HG03095 (cell line): ENCODE measurements around the gene CLNK.
"Not testable (repeated sequence)": the region's sequence is repeated elsewhere in the genome, so short reads cannot be mapped to it uniquely, and the experiment has no call there.

ENCODE experiments used
- ATAC-seq: cut with Tn5 transposase; IDR thresholded peaks from one replicate; pipeline ENCODE4 v1.9.1; 2021; ENCODE audit warnings: moderate library complexity; ENCODE audit not compliant: unreplicated experiment

The CLNK gene

GRCh38 chr4:10581022-10581421 lies 103.5 kb downstream of the CLNK start:
- no peak for ATAC-seq

DNA sequence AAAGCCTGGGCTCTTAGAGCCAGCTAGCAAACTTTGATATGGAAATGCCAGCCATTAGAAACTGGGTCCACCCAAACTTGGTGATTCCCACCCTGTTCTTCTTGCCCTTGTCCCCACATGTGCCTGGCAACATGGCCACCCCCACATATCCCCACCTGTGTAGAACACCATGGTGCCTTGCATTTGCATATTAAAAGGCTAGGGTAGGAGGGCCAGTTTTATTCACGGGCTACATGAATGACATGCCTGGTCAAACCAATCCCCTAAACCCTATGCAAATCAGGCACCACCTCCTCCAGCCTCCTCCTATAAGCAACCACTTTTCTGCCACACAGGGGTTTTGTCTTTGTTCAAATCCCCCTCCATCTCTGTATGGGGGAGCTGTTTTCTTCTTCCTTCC lies 104.9 kb downstream of the CLNK start:
- ATAC-seq = no peak

DNA sequence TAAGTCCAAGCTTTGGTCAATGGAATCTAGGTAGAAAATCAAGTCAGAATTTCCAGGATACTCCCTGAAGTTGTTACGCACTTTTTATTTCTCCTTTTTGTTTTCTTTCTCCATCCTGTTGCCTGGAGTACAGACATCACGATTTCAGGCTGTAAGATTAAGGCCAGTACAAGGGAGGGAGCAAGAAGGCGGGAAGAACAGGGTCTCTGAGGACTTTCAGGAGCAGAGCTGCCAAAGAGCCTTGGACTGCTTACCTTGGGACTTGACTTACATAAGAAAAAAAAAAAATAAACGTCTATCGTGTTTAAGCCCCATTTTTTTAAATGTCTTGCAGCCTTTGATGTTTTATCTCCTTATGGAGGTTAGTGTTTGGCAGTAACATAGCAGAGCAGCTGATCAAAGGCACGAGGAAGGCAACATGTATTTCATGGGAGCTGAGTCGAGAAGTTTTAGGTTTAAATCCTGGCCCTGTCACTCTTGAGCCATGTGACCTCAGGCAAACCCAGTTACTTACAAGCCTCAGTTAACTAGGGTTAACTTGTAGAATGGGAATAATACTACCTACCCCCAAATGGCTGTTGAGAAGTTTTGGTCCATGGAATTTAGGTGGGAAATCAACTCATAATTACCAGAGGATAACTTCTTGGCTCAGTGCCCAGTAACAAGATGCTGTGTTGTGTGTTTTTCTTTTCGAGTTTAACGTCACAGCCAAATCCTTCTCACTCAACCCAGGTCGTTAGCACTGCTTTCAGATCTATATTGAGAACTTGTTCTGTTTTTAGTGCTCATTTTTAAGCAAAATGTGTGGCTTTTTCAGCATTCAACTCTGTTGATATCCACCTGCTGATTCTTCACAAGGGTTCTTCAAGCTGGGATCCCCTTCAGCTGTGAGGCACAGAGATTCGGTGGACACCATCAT lies 106.8 kb downstream of the CLNK start:
- ATAC-seq = peak; percentile 66

- ATAC-seq = peak; percentile 74
Observed at GRCh38 chr4:10577018-10577417, 107.5 kb downstream of the CLNK start.

DNA sequence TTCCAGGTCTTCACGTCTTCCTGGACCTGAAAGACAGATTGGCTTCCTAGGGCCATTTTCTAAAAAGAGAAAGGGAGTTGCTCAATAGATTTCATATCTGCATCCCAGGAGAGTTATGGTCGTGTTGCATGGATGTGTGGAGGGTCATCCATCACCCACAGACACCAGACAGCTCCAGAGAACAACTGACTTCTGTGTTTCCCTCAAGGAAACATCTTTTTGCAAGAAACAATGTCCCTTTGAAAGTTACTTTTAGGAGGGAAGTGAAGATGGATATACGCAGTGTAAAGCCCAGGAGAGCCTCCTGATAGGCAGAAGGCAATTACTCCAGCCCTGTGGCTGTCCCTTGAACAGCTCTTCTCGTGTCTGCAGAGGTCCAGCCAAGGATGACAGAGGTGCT lies 108.3 kb downstream of the CLNK start:
- ATAC-seq = no peak

DNA sequence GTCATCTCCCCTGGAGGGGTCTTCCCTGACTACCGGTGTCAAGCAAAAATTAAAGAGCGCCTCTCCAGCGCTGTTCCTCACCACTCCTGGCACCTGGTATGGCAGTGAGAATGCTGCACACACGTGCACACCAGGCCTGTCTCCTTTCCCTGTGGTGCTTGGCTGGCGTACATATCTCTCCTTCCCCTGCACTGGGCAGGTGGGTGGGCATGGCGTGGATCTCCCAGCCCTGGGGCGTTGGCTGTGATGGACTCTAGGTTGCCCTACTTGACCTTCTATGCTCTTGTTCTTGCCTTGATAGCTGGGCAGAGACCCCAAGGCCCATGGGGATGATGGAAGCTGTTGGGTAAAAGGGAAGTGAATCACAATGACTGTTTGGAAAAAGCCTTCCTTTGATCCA lies 109.2 kb downstream of the CLNK start:
- no peak for ATAC-seq

GRCh38 chr4:10574553-10574952 lies 110.0 kb downstream of the CLNK start:
- ATAC-seq = not testable (repeated sequence)

GRCh38 chr4:10571909-10572308 lies 112.7 kb downstream of the CLNK start:
- ATAC-seq = no peak

DNA sequence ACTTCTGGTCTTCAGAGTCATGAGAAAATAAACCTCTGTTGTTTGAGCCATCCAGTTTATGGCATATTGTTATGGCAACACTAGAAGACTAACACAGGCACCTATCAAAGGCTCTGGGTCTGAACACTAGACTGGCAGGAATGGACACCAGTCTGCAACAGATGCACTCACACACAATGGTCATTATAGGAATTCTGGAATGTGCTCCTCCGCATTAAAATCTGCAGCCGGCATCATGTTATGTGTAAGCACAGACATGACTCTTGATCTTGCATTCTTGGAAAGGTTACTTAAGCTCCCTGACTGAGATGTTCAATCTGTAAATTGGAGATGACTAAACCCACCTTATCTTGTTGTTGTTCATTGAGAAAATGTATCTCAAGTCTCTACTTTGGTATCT lies 115.1 kb downstream of the CLNK start:
- no peak for ATAC-seq

GRCh38 chr4:10567766-10568165 lies 116.8 kb downstream of the CLNK start:
- no peak for ATAC-seq

DNA sequence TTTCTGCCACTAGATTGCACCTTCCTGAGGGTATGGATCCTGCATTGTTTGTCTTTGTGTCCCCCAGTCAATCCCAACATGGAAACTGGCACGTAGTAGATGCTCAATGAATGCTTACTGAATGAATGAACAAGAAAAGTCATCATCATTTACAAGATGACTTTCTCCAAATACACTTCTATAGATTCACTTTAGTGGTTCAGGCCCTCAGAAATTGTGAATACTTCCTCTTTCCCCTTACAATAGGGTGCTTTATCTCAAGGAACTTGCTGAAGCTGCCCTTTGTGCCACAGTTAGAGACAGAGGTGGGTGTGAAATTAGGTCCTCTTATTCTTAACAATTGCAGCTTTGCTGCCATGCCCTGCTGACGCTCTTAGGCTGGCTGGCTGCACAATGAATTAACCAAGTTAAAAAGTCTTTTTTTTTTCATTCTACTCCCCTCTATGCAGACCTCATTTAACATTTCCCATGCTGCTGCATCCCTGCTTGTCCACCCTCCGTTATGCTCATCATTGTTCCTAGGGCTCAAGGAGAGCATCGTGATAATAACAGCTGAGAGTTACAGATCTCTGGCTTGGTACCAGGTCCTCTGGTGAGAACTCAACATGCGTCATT lies 119.3 kb downstream of the CLNK start:
- no peak for ATAC-seq

GRCh38 chr4:10554694-10555093 lies 129.9 kb downstream of the CLNK start:
- no peak for ATAC-seq

- ATAC-seq = no peak
Observed at GRCh38 chr4:10554121-10554520, 130.4 kb downstream of the CLNK start.

GRCh38 chr4:10552591-10553280 lies 131.8 kb downstream of the CLNK start:
- ATAC-seq = no peak

- no peak for ATAC-seq
Observed at GRCh38 chr4:10535912-10536311, 148.7 kb downstream of the CLNK start.

GRCh38 chr4:10534820-10535219 lies 149.7 kb downstream of the CLNK start:
- peak; percentile 71 for ATAC-seq

DNA sequence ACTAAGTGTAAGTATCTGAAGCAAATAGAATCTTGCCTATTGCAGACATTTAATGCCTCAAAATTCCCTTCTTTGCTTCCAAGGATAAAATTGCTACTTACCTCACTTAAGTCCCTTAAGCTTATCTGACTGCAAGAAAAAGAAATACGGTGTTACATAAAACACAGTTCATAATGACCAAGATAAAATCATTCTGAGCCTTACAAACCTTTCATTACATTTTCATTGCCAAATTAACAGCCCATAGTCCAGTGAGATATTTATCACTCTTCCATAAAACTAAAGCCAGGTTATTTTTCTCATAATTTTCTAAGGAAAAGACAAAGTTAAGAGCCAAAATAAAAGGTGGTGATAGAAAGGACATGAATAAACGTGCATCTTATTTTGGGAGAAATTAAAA lies 152.4 kb downstream of the CLNK start:
- ATAC-seq = no peak

DNA sequence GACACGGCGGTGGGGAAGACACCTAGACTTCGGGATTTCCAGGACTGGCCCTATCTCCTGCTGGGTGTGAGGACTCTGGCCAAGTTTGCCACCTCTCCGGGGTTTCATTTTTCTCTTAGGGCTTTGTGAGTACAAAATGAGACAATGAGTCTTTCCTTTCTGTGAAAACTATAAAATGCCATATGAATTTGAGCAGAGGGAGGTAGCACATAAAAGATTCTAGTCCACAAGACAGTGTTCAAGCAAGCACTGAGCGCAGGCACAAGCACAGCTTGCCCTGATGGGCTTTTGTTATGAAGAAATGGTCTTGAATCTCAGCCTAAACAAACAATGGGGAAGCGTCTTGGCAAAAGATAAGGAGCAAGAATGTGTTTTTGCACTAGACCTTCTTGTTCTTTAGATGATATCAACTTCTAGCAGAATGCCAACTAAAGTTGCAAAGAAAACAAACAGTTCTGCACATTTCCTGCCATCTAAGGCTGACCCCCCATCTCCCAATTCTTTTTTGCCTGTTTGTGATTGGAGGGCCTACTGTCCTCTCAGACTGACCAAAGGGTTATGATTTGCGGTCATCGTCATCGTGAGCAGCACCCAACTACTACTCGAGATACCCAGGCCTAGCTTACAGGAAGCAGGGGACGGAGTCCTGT lies 154.3 kb downstream of the CLNK start:
- no peak for ATAC-seq

DNA sequence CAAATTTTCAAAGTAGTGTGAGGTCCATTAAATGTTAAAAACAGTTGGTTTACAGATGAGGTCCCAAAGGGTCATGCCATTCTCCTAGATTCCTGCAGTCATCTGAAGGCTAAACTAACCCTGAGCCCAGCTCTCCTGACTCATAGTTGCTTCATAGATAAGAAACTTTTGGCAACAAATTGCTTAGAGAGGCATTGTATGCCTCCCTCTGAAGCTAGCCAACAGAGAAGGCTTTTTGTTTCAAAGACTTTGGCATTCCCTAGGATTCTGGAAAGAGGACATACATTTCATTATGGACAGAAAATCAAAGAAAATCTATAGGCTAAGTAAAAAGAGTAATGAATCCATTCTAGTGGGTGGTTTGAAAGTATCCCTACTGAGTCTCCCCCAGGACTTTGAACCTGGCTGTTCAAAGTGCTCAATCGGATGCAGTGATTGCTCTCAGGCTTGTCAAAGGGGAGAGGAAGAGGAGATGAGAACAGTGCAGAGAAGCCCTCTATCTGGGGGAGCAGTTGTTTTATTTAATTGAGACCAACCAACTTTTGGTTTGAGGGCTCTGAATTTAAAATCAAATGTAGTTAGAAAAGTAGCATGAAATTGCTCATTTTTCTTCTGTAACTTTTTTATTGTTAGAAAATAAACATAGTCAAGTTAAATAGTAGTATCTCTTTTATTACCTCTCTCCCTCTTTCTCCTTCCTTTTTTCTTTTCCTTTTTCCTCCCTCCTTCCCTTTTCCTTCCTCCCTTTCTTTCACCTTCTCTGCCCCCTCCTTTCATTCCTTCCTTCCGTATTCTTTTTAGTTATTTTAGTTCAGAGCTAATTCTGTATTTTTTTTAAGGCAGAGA lies 155.1 kb downstream of the CLNK start:
- ATAC-seq = no peak

DNA sequence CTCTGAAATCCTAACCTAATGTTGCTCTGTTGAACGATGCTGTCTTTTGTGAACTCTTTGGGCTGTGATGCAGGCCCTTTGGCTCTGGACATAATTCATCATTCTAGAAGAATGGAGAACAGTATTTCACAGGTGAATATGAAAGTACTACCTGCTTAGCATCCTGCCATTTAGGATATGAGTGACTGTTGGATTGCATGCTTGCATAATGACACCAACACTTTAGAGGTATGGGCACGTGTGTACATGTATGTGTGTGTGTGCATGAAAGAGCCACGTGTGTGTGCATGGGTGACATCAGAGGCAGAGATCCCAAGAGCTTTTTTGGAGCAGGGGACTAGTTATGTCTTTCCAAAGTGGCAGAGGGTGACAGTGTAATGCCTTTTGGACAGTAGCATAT lies 157.1 kb downstream of the CLNK start:
- no peak for ATAC-seq
